Activated CD8-positive, alpha-beta T cell treated with anti-CD3 and anti-CD28 coated beads for 36 hours (primary cell): ENCODE data around the gene PRKCQ. TPM values are rescaled to one million over a fixed set of nuclear protein-coding genes. Genes with fewer than 3 reads are reported as not detected.
"Not testable (repeated sequence)": the region's sequence is repeated elsewhere in the genome, so short reads cannot be mapped to it uniquely, and the experiment has no call there.

ENCODE experiments used
- ATAC-seq: fragments of 200-7000 bp; cut with Tn5 transposase; one replicate; pipeline ENCODE4 v1.10.0; 2021; ENCODE audit warnings: mild to moderate bottlenecking, moderate library complexity
- CTCF ChIA-PET: fragments of 350-600 bp; sonication (Branson Sonifier 250); formaldehyde crosslinking; loops from one replicate; lab custom pipeline; 2021; ENCODE audit warnings: antibody characterized with exemption; lab: Charles Lee
- POLR2A ChIA-PET: fragments of 350-600 bp; sonication (Branson Sonifier 250); formaldehyde crosslinking; loops from one replicate; lab custom pipeline; 2021; ENCODE audit warnings: antibody characterized with exemption; lab: Charles Lee
- DNase-seq: peaks from one replicate; pipeline ENCODE4 v3.0.0-alpha.2; 2020
- H3K27ac Mint-ChIP-seq: one replicate; pipeline ENCODE4 v1.8.0; 2021; ENCODE audit warnings: mild to moderate bottlenecking, mixed read lengths
- H3K27me3 Mint-ChIP-seq: one replicate; pipeline ENCODE4 v1.8.0; 2021; ENCODE audit warnings: mixed read lengths
- H3K36me3 Mint-ChIP-seq: one replicate; pipeline ENCODE4 v1.8.0; 2021; ENCODE audit warnings: low read depth, mixed read lengths
- H3K4me1 Mint-ChIP-seq: one replicate; pipeline ENCODE4 v1.8.0; 2021; ENCODE audit warnings: low read depth, mixed read lengths
- H3K4me3 Mint-ChIP-seq: one replicate; pipeline ENCODE4 v1.8.0; 2021; ENCODE audit warnings: mild to moderate bottlenecking, moderate library complexity, mixed read lengths
- H3K9me3 Mint-ChIP-seq: one replicate; pipeline ENCODE4 v1.8.0; 2021; ENCODE audit warnings: mixed read lengths
- CTCF ChIP-seq: fragments of 200-600 bp; IDR thresholded peaks from one replicate; pipeline ENCODE4 v1.8.0; 2022; ENCODE audit warnings: antibody characterized with exemption, mild to moderate bottlenecking
- intact Hi-C: fragments of 100-400 bp; cut with micrococcal nuclease; formaldehyde crosslinking; loops from one replicate; pipeline ENCODE4 v1.10.0; 2022
- total RNA-seq, 2 experiments: library from RNA; stranded (reverse); gene quantifications; one replicate each; pipeline ENCODE4 v1.2.3, GENCODE V29; 2021

Gene PRKCQ
- total RNA-seq, 2 experiments from 2014 or later = 46.3 to 47.1 TPM

GRCh38 chr10:6473430-6473829 lies 106.6 kb downstream of the PRKCQ start:
- CTCF ChIA-PET = interaction anchor here (0.6 to 4.1 kb wide), 23 partner anchors 9 to 197 kb away, joined by 3 to 27 read pairs (median 4); no protein-coding TSS in a partner anchor
- Mint-ChIP-seq H3K4me1 (peaks cover 64% of the 10 kb centered on the region), H3K4me3 (peak overlapping the region; percentile 80), H3K27me3 (no peaks in the 10 kb centered on the region), H3K36me3 (peaks cover 71% of the 10 kb centered on the region), H3K9me3 (peaks cover 4% of the 10 kb centered on the region), H3K27ac (peak overlapping the region; percentile 96)
- DNase-seq = peak; percentile 77
- ATAC-seq = peak; percentile 83
- intact Hi-C loops = loop anchor here (2.0 to 5.0 kb wide), 3 partner anchors 21 to 109 kb away; partner anchors contain the start of gene PRKCQ
- POLR2A ChIA-PET = interaction anchor here (0.7 to 3.2 kb wide), 9 partner anchors 10 to 111 kb away, joined by 3 to 15 read pairs (median 5); partner anchors contain the start of gene PRKCQ
- TF ChIP-seq CTCF = peak; percentile 36

GRCh38 chr10:6472710-6473005 lies 107.4 kb downstream of the PRKCQ start:
- Mint-ChIP-seq H3K36me3 (peaks cover 72% of the 10 kb centered on the region), H3K27ac (peak overlapping the region; percentile 96), H3K4me1 (peaks cover 62% of the 10 kb centered on the region)
- ChIA-PET CTCF (interaction anchor here (1.2 to 4.1 kb wide), 11 partner anchors 8 to 198 kb away, joined by 3 to 20 read pairs (median 5); no protein-coding TSS in a partner anchor), POLR2A (interaction anchor here (0.6 to 2.5 kb wide), 5 partner anchors 18 to 187 kb away, joined by 3 to 10 read pairs (median 4); no protein-coding TSS in a partner anchor)
- DNase-seq, H3K9me3 Mint-ChIP-seq, H3K27me3 Mint-ChIP-seq, ATAC-seq, H3K4me3 Mint-ChIP-seq: not testable (repeated sequence)
- intact Hi-C loops = loop anchor here (2.0 to 5.0 kb wide), 3 partner anchors 22 to 110 kb away; partner anchors contain the start of gene PRKCQ

- TF ChIP-seq CTCF = no peak
- ATAC-seq = no peak
- H3K4me1 Mint-ChIP-seq = peaks cover 66% of the 10 kb centered on the region
- no peaks in the 10 kb centered on the region for H3K27me3 Mint-ChIP-seq
- intact Hi-C loops = loop anchor here (5.0 kb wide), 2 partner anchors 41 to 111 kb away; partner anchors contain the start of gene PRKCQ
- no peak overlapping the region for H3K4me3 Mint-ChIP-seq
- CTCF ChIA-PET = interaction anchor here (0.7 kb wide), 1 partner anchor 172 kb away, joined by 3 read pairs; no protein-coding TSS in a partner anchor
- DNase-seq = no peak
- POLR2A ChIA-PET = interaction anchor here (0.6 to 1.4 kb wide), 3 partner anchors 93 to 188 kb away, joined by 3 to 4 read pairs (median 3); no protein-coding TSS in a partner anchor
- H3K27ac Mint-ChIP-seq = peak overlapping the region; percentile 40
- H3K9me3 Mint-ChIP-seq = peaks cover 4% of the 10 kb centered on the region
- peaks cover 74% of the 10 kb centered on the region for H3K36me3 Mint-ChIP-seq
Observed at GRCh38 chr10:6470894-6471618, 109.0 kb downstream of the PRKCQ start.

- no peak for ATAC-seq
- no peak for TF ChIP-seq CTCF
- DNase-seq = no peak
- ChIA-PET CTCF (interaction anchor here (1.0 to 1.2 kb wide), 3 partner anchors 11 to 198 kb away, joined by 3 read pairs; no protein-coding TSS in a partner anchor), POLR2A (no interaction called here)
- H3K27me3 Mint-ChIP-seq = no peaks in the 10 kb centered on the region
- intact Hi-C loops = loop anchor here (5.0 kb wide), 2 partner anchors 43 to 113 kb away; partner anchors contain the start of gene PRKCQ
- peaks cover 73% of the 10 kb centered on the region for H3K36me3 Mint-ChIP-seq
- peaks cover 66% of the 10 kb centered on the region for H3K4me1 Mint-ChIP-seq
- H3K9me3 Mint-ChIP-seq = peaks cover 4% of the 10 kb centered on the region
- H3K27ac Mint-ChIP-seq = no peak overlapping the region
- no peak overlapping the region for H3K4me3 Mint-ChIP-seq
Observed at GRCh38 chr10:6469661-6470060, 110.4 kb downstream of the PRKCQ start.

GRCh38 chr10:6465854-6466601 lies 114.0 kb downstream of the PRKCQ start:
- no peak for TF ChIP-seq CTCF
- no peak overlapping the region for H3K4me3 Mint-ChIP-seq
- H3K27ac Mint-ChIP-seq = peak overlapping the region; percentile 74
- intact Hi-C loops = no loop called here
- ChIA-PET CTCF (interaction anchor here (0.9 to 1.7 kb wide), 6 partner anchors 9 to 200 kb away, joined by 3 to 6 read pairs (median 4); no protein-coding TSS in a partner anchor), POLR2A (interaction anchor here (0.6 to 2.1 kb wide), 5 partner anchors 14 to 77 kb away, joined by 3 to 7 read pairs (median 5); no protein-coding TSS in a partner anchor)
- DNase-seq (peak; percentile 72), ATAC-seq (peak; percentile 86)
- peaks cover 5% of the 10 kb centered on the region for H3K9me3 Mint-ChIP-seq
- peaks cover 41% of the 10 kb centered on the region for H3K4me1 Mint-ChIP-seq
- peaks cover 81% of the 10 kb centered on the region for H3K36me3 Mint-ChIP-seq
- H3K27me3 Mint-ChIP-seq = no peaks in the 10 kb centered on the region
